ENCODE results near the gene PPP2R2C.
A peak's percentile ranks its signal among the peaks of the same experiment; 100 is the strongest.

The PPP2R2C gene

DNA sequence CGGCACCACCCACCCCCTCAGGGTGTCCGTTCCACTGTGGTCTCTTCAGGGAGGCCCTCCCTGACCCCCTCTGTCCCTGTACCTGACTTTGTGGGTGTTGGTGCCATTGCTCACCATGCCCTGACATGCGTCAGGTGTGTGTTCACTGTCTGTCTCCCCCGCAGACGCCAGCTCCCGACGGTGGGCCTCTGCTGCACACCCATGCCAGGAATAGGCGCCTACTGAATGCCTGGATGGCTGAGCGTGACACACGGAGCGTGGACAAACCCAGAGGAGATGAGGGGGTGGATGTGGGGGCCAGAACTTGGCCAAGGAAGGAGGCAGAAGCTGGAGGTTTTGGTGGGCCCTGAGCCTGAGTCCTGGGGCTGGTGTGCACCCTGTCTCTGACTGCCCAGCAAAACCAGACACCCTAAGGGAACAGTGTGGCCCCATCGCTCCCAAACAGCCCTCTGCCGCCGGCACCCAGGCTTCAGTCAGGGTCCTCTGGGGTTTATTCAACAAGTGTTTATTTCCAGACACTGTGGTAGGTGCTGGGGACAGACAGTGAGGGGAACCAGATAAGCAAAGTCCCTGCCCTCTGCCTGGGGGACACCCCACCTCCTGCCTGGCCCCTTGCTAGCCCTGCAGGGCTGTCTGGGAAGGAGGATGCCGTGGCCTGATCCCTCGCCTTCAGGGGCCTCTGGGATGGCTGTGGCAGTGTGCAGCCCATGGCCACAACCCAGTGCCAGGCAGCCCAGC is 125.9 kb downstream of the PPP2R2C start:
- TF ChIP-seq, protein P1, sequence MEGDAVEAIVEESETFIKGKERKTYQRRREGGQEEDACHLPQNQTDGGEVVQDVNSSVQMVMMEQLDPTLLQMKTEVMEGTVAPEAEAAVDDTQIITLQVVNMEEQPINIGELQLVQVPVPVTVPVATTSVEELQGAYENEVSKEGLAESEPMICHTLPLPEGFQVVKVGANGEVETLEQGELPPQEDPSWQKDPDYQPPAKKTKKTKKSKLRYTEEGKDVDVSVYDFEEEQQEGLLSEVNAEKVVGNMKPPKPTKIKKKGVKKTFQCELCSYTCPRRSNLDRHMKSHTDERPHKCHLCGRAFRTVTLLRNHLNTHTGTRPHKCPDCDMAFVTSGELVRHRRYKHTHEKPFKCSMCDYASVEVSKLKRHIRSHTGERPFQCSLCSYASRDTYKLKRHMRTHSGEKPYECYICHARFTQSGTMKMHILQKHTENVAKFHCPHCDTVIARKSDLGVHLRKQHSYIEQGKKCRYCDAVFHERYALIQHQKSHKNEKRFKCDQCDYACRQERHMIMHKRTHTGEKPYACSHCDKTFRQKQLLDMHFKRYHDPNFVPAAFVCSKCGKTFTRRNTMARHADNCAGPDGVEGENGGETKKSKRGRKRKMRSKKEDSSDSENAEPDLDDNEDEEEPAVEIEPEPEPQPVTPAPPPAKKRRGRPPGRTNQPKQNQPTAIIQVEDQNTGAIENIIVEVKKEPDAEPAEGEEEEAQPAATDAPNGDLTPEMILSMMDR (IDR thresholded peaks at IDR 0.05; ENCODE audit: control insufficient read depth, extremely low read depth, insufficient read depth) = no peak
- no peak overlapping the region for H3K4me3 ChIP-seq (ENCODE audit: low read depth, low read length)
- no peak for DNase-seq (ENCODE audit: low read depth)

- TF ChIP-seq, protein P1 (IDR thresholded peaks at IDR 0.05; ENCODE audit: control insufficient read depth, extremely low read depth, insufficient read depth) = no peak
- DNase-seq (ENCODE audit: low read depth) = no peak
- H3K4me3 ChIP-seq (ENCODE audit: low read depth, low read length) = no peak overlapping the region
Observed at GRCh38 chr4:6345866-6346265, 126.5 kb downstream of the PPP2R2C start.

GRCh38 chr4:6345096-6345830 is 127.2 kb downstream of the PPP2R2C start:
- TF ChIP-seq, protein P1 (IDR thresholded peaks at IDR 0.05; ENCODE audit: control insufficient read depth, extremely low read depth, insufficient read depth) = no peak
- no peak for DNase-seq (ENCODE audit: low read depth)
- H3K4me3 ChIP-seq (ENCODE audit: low read depth, low read length) = no peak overlapping the region

- H3K4me3 ChIP-seq (ENCODE audit: low read depth, low read length) = no peak overlapping the region
- peak; percentile 25 for DNase-seq (ENCODE audit: low read depth)
- TF ChIP-seq, protein P1 (IDR thresholded peaks at IDR 0.05; ENCODE audit: control insufficient read depth, extremely low read depth, insufficient read depth) = peak; percentile 77
Observed at GRCh38 chr4:6343939-6344408, 128.4 kb downstream of the PPP2R2C start.

GRCh38 chr4:6342530-6343293 is 129.7 kb downstream of the PPP2R2C start:
- no peak for DNase-seq (ENCODE audit: low read depth)
- H3K4me3 ChIP-seq (ENCODE audit: low read depth, low read length) = no peak overlapping the region
- TF ChIP-seq, protein P1 (IDR thresholded peaks at IDR 0.05; ENCODE audit: control insufficient read depth, extremely low read depth, insufficient read depth) = no peak

GRCh38 chr4:6341696-6342095 is 130.7 kb downstream of the PPP2R2C start:
- TF ChIP-seq, protein P1 (IDR thresholded peaks at IDR 0.05; ENCODE audit: control insufficient read depth, extremely low read depth, insufficient read depth) = no peak
- no peak overlapping the region for H3K4me3 ChIP-seq (ENCODE audit: low read depth, low read length)
- DNase-seq (ENCODE audit: low read depth) = no peak
